NCI-H226 (cell line): ENCODE measurements around the gene CORO1C.
"Not testable (repeated sequence)": the region's sequence is repeated elsewhere in the genome, so short reads cannot be mapped to it uniquely, and the experiment has no call there.

Source experiments
- DNase-seq: peaks from one replicate; pipeline ENCODE4 v3.0.0-alpha.2; 2015

CORO1C gene

DNA sequence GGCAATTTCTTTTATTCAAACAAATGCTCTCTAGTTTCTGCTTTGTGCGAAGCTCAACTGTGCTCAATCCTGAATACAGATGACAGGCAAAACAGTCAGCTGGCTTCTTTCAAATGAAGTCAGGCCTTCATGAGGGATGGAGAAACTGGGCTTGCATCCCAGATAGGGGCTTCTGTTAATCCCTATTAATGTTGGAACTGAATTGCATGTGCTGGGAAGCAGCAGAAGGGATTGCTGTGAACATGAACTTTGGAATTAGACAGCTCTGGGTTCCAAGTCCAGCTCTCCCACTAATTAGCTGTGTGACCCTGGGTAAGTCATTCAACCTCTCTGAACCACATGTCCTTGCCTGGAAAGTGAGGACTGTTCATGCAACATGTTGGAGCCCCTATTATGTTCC, 21.1 kb upstream of the CORO1C start:
- no peak for DNase-seq

- no peak for DNase-seq
Observed at GRCh38 chr12:108751821-108752220, 20.5 kb upstream of the CORO1C start.

- not testable (repeated sequence) for DNase-seq
Observed at GRCh38 chr12:108751003-108751402, 19.7 kb upstream of the CORO1C start.

GRCh38 chr12:108750526-108750925, 19.2 kb upstream of the CORO1C start:
- DNase-seq = no peak

DNA sequence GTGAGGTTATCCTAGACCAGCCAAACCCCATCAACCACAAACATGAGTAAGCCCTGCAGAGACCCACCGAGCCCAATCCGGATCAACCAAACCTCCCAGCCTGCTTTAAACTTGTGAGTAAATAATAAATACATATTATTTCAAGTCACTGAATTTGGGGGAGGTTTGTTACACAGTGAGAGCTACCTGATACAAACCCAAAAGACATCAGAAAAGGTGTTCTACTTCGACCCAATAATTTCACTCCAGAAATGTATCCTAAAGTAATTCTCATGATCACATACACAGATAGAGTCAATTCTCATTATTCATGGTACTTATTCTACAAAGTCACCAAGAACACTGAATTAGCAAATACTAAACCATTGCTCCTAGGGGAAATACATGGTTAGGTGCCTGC, 16.2 kb upstream of the CORO1C start:
- no peak for DNase-seq

- no peak for DNase-seq
Observed at GRCh38 chr12:108745641-108746040, 14.3 kb upstream of the CORO1C start.

DNA sequence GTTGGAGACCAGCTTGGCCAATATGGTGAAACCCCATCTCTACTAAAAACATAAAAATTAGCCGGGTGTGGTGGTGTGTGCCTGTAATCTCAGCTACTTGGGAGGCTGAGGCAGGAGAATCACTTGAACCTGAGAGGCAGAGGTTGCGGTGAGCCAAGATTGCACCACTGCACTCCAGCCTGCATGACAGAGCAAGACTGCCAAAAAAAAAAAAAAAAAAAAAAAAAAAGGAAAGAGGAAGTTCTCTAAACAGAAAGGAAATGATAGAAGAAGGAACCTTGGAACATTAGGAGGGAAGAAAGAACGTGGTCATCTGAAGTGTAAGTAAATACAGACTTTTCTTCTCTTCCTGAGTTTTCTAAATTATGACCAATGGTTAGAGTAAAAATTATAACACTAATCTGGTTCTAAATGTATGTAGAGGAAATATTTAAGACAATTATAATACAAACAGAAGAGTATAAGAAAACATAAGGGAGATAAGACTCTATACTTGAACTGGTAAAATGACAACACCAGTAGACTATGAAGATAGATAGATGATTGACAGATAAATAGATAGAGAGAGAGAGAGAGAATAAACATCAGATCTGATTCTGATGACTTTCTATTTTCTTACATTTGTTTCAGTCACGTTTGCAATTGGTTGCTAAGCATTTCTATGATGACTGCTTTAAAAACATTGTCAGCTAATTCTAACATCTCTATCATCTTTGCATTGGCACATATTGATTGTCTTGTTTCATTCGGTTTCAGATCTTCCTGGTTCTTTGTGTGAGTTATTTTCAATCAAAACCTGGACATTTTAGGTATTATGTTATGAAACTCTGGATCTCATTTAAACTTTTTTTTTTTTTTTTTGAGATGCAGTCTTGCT, 12.9 kb upstream of the CORO1C start:
- DNase-seq = no peak

- DNase-seq = no peak
Observed at GRCh38 chr12:108738170-108738569, 6.9 kb upstream of the CORO1C start.

GRCh38 chr12:108735855-108736254, 4.5 kb upstream of the CORO1C start:
- no peak for DNase-seq

- DNase-seq = peak; percentile 82
Observed at GRCh38 chr12:108734200-108734906, 3.0 kb upstream of the CORO1C start.

DNA sequence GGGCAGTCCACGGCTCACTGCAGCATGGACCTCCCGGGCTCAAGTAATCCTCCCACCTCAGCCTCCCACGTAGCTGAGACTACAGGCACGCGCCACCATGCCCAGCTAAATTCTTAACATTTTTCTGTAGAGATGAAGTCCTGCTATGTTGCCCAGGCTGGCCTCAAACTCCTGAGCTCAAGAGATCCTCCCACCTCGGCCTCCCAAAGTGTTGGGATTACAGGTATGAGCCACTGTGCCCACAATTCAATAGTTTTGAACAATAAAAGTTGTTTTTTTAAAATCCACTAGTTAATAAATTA, 1.9 kb upstream of the CORO1C start:
- DNase-seq = not testable (repeated sequence)

- DNase-seq = no peak
Observed at GRCh38 chr12:108732489-108733229, 1.3 kb upstream of the CORO1C start.

DNA sequence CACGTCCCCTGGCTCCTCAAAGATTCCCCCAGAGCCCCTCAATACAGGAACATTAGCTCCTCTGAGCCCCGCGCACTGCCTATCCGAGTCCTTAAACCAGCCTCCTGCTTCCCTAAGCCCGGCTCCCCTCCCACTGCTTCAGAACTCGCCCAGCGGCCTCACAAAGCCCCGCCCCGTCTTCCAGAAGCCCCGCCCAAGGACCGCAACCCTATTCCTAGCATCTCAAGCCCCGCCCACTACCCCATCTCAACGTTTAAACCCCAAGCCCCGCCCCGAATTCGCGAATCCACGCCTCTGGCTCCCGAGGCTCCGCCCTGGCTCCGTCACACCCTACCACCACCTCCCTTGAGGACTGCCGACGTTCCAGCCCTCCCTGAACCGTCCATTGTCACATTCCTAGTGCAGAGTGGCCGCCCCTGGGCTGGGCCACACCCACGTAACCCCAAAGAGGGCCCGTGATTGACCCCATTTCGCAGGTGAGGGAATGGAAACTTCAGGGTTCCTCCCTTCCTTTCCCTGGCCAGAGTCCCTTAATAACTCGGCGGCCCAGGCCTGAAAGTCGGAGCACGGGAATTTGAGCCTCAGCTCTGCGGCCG, 646 bp upstream of the CORO1C start:
- DNase-seq = peak; percentile 88

GRCh38 chr12:108730365-108731104, 783 bp downstream of the CORO1C start:
- peak; percentile 88 for DNase-seq

- DNase-seq = peak; percentile 19
Observed at GRCh38 chr12:108729612-108730364, 1.5 kb downstream of the CORO1C start.

DNA sequence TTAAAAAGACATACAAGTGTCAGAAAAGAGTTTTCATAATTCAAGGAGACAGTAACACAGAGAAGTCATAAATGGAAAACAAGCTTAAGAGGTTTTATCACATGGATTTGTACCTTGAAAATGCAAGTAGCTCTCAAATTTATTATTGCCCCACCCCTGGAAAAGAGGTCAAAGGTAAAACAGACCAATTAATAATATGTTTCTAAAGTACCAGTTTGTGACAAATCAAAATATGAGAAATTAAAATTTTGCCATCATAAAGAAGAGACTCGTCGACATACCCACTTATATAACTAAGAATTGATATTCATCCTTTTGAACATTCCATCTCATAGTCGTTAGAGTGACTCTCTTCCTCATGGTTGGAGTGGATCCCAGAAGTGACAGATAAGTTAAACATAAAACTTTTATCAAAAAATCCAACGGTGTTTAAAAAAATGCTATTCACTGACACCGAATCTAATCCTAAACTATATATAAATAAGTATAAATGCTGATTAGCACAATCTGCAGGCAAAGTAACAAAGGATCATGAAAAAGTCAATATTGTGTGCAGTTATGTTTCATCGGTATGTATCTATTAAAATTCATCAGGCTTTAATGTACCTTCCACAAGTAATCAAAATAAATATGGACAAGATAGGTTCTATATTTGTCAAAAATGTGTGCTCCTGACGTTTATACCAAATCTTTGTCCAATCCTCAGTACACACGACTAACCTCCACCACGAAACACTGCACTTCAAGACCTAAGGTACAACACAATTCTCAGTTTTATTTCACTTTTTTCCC, 2.3 kb downstream of the CORO1C start:
- DNase-seq = no peak

- DNase-seq = no peak
Observed at GRCh38 chr12:108727868-108728735, 3.2 kb downstream of the CORO1C start.

DNA sequence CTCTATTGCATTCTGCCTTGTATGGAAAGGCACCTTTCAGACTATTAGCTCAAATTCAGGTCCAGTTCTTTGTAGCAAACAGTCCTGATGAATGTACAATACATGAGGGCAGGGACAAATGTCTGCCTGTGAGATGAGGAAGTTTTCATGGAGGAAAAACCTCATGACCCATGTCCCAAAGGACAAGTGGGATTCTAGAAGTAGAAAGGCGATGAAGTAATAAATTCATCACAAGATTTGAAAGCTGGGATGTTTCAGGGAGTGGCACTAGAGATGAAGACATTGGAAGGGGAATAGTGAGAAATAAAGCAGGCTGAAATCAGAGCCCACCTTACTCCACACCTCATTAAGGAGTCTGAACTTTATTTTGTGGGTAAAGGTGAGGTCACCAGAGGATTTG, 4.2 kb downstream of the CORO1C start:
- DNase-seq = no peak

GRCh38 chr12:108724890-108725151, 6.5 kb downstream of the CORO1C start:
- DNase-seq = no peak
